Caco-2 (cell line): ENCODE data around the gene OLFM1. TPM values are rescaled to one million over a fixed set of nuclear protein-coding genes. Genes with fewer than 3 reads are reported as not detected.

Experiments
- BruUV-seq: library from RNA; stranded (reverse); fragments of 400-500 nt; replicated peaks from 2 replicates; lab custom pipeline; 2021; lab: Mats Ljungman, UMichigan
- CTCF ChIA-PET: fragments of 300-600 bp; sonication (Branson Sonifier 250); formaldehyde crosslinking; loops from one replicate; lab custom pipeline; 2022; ENCODE audit warnings: antibody characterized with exemption; lab: Charles Lee
- POLR2A ChIA-PET: fragments of 300-600 bp; sonication (Branson Sonifier 250); formaldehyde crosslinking; loops from one replicate; lab custom pipeline; 2022; ENCODE audit warnings: antibody characterized with exemption; lab: Charles Lee
- DNase-seq, 2 experiments: peaks; one replicate each; pipeline versions ENCODE4 v3.0.0 to v3.0.0-alpha.2; 2020 to 2022
- H3K27me3 ChIP-seq: replicated peaks from 2 replicates; pipeline ENCODE4 v1.6.0; 2011; ENCODE audit warnings: low read length; ENCODE audit not compliant: control insufficient read depth, insufficient read depth
- H3K36me3 ChIP-seq: 2 replicates; pipeline ENCODE4 v1.5.1; 2011; ENCODE audit warnings: low read length; ENCODE audit not compliant: control insufficient read depth, insufficient read depth
- H3K4me1 ChIP-seq: fragments of 250-450 bp; sonication (Bioruptor Pico); 2 replicates; pipeline ENCODE4 v1.5.1; 2020; ENCODE audit warnings: mild to moderate bottlenecking
- H3K4me3 ChIP-seq: 2 replicates; pipeline ENCODE4 v1.5.1; 2011; ENCODE audit warnings: low read depth, mild to moderate bottlenecking, control low read depth, low read length
- H3K9me3 ChIP-seq: fragments of 250-450 bp; sonication (Bioruptor Pico); 2 replicates; pipeline ENCODE4 v1.5.1; 2020; ENCODE audit warnings: mild to moderate bottlenecking, moderate library complexity
- H3K27ac Mint-ChIP-seq: one replicate; pipeline ENCODE4 v1.8.0; 2022; ENCODE audit warnings: mixed read lengths; ENCODE audit not compliant: unreplicated experiment
- H3K27me3 Mint-ChIP-seq: one replicate; pipeline ENCODE4 v1.8.0; 2022; ENCODE audit warnings: mixed read lengths; ENCODE audit not compliant: insufficient read depth, unreplicated experiment
- H3K36me3 Mint-ChIP-seq: one replicate; pipeline ENCODE4 v1.8.0; 2022; ENCODE audit warnings: mild to moderate bottlenecking, mixed read lengths; ENCODE audit not compliant: insufficient read depth, unreplicated experiment
- H3K4me1 Mint-ChIP-seq: one replicate; pipeline ENCODE4 v1.8.0; 2022; ENCODE audit warnings: low read depth, mixed read lengths; ENCODE audit not compliant: unreplicated experiment
- H3K4me3 Mint-ChIP-seq: one replicate; pipeline ENCODE4 v1.8.0; 2022; ENCODE audit warnings: mild to moderate bottlenecking, moderate library complexity, mixed read lengths; ENCODE audit not compliant: unreplicated experiment
- H3K9me3 Mint-ChIP-seq: one replicate; pipeline ENCODE4 v1.8.0; 2022; ENCODE audit warnings: mixed read lengths; ENCODE audit not compliant: unreplicated experiment
- CTCF ChIP-seq, 2 experiments: fragments of 200-600 bp in 1 of 2; IDR thresholded peaks; 1 replicate in 1 of 2; 2 replicates in 1 of 2; pipeline versions ENCODE4 v1.5.1 to v1.8.0; 2011 to 2022; ENCODE audit warnings: antibody characterized with exemption in 1 of 2, control low read depth in 1 of 2, inconsistent platforms in 1 of 2, low read depth in 1 of 2, low read length in 1 of 2, mild to moderate bottlenecking in 1 of 2, moderate library complexity in 1 of 2; ENCODE audit not compliant: insufficient read depth in 1 of 2, severe bottlenecking in 1 of 2, unreplicated experiment in 1 of 2
- intact Hi-C: fragments of 100-400 bp; cut with micrococcal nuclease; formaldehyde crosslinking; loops from one replicate; pipeline ENCODE4 v1.10.0; 2022; ENCODE audit not compliant: unreplicated experiment
- total RNA-seq: library from RNA; stranded (reverse); gene quantifications from 2 replicates; pipeline ENCODE4 v1.2.3, GENCODE V29; 2022

Gene OLFM1
- total RNA-seq, 1 experiment from 2014 or later = not detected

- no peak overlapping the region for H3K27ac Mint-ChIP-seq
- Histone ChIP-seq H3K9me3 (peaks cover 8% of the 10 kb centered on the region), H3K4me3 (no peak overlapping the region), H3K4me1 (no peaks in the 10 kb centered on the region), H3K36me3 (no peaks in the 10 kb centered on the region), H3K27me3 (no peaks in the 10 kb centered on the region)
- no peak for DNase-seq
- intact Hi-C loops = no loop called here
- peaks cover 9% of the 10 kb centered on the region for H3K9me3 Mint-ChIP-seq
- H3K4me1 Mint-ChIP-seq = no peaks in the 10 kb centered on the region
- H3K27me3 Mint-ChIP-seq = peaks cover 12% of the 10 kb centered on the region
- no peak for TF ChIP-seq CTCF (IDR thresholded peaks at IDR 0.05; ENCODE audit: insufficient read depth in 1 of 2, low read depth in 1 of 2, low read length in 1 of 2, severe bottlenecking in 1 of 2, unreplicated experiment in 1 of 2)
- ChIA-PET CTCF (interaction anchor here (0.6 kb wide), 1 partner anchor 47 kb away, joined by 3 read pairs; no protein-coding TSS in a partner anchor), POLR2A (no interaction called here)
- no peaks in the 10 kb centered on the region for H3K36me3 Mint-ChIP-seq
- H3K4me3 Mint-ChIP-seq = no peak overlapping the region
- no TSS peak for BruUV-seq
These were observed 47.0 kb downstream of the OLFM1 start for GRCh38 chr9:135134268-135135022.

- peaks cover 12% of the 10 kb centered on the region for H3K27me3 Mint-ChIP-seq
- no peak for DNase-seq
- peaks cover 4% of the 10 kb centered on the region for H3K9me3 ChIP-seq
- no peak overlapping the region for H3K27ac Mint-ChIP-seq
- no peak overlapping the region for H3K4me3 ChIP-seq
- no peaks in the 10 kb centered on the region for H3K27me3 ChIP-seq
- ChIA-PET CTCF (no interaction called here), POLR2A (no interaction called here)
- no peaks in the 10 kb centered on the region for H3K4me1 ChIP-seq
- no peaks in the 10 kb centered on the region for H3K36me3 Mint-ChIP-seq
- BruUV-seq = no TSS peak
- no peaks in the 10 kb centered on the region for H3K9me3 Mint-ChIP-seq
- intact Hi-C loops = no loop called here
- H3K4me3 Mint-ChIP-seq = no peak overlapping the region
- TF ChIP-seq CTCF (IDR thresholded peaks at IDR 0.05; ENCODE audit: insufficient read depth in 1 of 2, low read depth in 1 of 2, low read length in 1 of 2, severe bottlenecking in 1 of 2, unreplicated experiment in 1 of 2) = no peak
- no peaks in the 10 kb centered on the region for H3K36me3 ChIP-seq
- no peaks in the 10 kb centered on the region for H3K4me1 Mint-ChIP-seq
These were observed 47.9 kb downstream of the OLFM1 start for GRCh38 chr9:135135171-135135928.

- H3K9me3 ChIP-seq = peaks cover 4% of the 10 kb centered on the region
- H3K9me3 Mint-ChIP-seq = no peaks in the 10 kb centered on the region
These were observed 48.5 kb downstream of the OLFM1 start for GRCh38 chr9:135135929-135136315.

More at GRCh38 chr9:135135929-135136315, 48.5 kb downstream of the OLFM1 start:
- Mint-ChIP-seq H3K4me3 (no peak overlapping the region), H3K4me1 (no peaks in the 10 kb centered on the region), H3K27ac (no peak overlapping the region), H3K27me3 (peaks cover 12% of the 10 kb centered on the region), H3K36me3 (no peaks in the 10 kb centered on the region)
- Histone ChIP-seq H3K4me3 (no peak overlapping the region), H3K4me1 (no peaks in the 10 kb centered on the region), H3K27me3 (no peaks in the 10 kb centered on the region), H3K36me3 (no peaks in the 10 kb centered on the region)
- BruUV-seq = no TSS peak
- no peak for DNase-seq
- intact Hi-C loops = no loop called here
- no peak for TF ChIP-seq CTCF (IDR thresholded peaks at IDR 0.05; ENCODE audit: insufficient read depth in 1 of 2, low read depth in 1 of 2, low read length in 1 of 2, severe bottlenecking in 1 of 2, unreplicated experiment in 1 of 2)
- POLR2A ChIA-PET = no interaction called here
- CTCF ChIA-PET = no interaction called here
